Heart left ventricle (tissue), 13 donors: ENCODE measurements around the gene TFEB.

Experiments
- POLR2A ChIP-seq, 2 donors: fragments of 450-650 bp; IDR thresholded peaks; one replicate each; pipeline ENCODE4 v1.6.1; 2017; ENCODE audit warnings: antibody characterized with exemption in 2 of 2, mild to moderate bottlenecking in 2 of 2, moderate library complexity in 2 of 2
- TF ChIP-seq, protein P1 (sequence below), 12 donors: fragments of 200-600 bp; sonication (generic) in 4 of 12; IDR thresholded peaks; one replicate each; pipeline versions ENCODE4 v1.5.0 to v1.8.0; 2018 to 2022; ENCODE audit warnings: antibody characterized with exemption in 12 of 12, mild to moderate bottlenecking in 5 of 12
- donor health status: ischemic (EF 13 %, LVEDD 7.1; RV severe dilation, severe dysfunction).
- donor health status: DM: no; HTN: yes; CAD: no.
- donor health status: DM: no; HTN: no; CAD: no.
- donor health status: ischemic (EF 25% LVEDD 6.9; RV normal size, moderate dysfunction).
- donor health status: ischemic (EF 25% LVEDD 5.7; RV mildly dilated, moderate dysfunction).
- donor health status: ischemic (EF 35%, LVEDD 5.7; RV mildly dilated, moderate dysfunction).
- donor health status: nonischemic (EF 11% LVEDD 7.7; RV severe dilation, severe dysfunction).
- donor health status: DM: yes; HTN: yes; CAD: no.
- donor health status: PGD.
- donor health status: ischemic (EF 29% LVEDD 5.4; RV normal size, mild dysfunction).
- donor health status: nonischemic (EF 23%, LVEDD 6.1; RV moderate dilation, normal function).

DNA sequence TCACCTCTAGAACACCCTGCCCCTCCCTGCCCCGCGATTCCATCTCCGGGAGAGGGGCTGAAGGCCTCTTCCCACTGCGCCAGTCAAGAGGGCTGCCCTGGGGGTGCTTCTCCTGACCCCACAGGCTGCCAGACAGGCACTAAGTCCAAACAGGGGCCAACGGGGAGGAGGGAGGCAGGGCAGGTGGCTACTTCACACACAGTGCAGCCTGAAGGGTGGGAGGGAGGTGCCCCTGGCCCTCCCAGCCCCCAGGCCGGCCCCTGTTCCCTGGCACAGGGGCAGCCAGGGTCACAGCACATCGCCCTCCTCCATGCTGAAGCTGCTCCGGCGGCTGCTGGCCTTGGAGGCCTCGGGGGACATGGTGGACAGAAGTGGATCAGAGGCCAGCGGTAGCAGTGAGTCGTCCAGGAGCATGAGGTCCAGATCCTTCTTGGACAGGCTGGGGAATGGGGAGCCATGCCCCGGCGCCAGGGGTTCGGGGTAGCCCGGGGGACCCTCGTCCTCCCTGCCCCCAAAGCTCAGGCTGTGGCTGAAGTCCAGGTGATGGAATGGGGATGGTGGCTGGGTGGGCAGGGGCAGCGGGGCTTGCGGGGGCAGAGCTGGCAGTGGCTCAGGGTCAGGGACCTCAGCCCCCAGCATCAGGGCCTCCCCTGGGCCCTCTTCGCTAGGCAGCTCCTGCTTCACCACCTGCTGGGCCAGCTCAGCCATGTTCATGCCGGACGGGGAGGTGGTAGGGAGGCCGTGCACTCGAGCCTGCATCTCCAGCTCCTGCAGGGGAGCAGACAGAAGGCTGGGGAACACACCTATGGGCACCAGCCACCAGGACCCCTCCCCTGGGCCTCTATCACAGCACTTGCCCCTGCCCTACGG, 50.9 kb downstream of the TFEB start:
- TF ChIP-seq, protein P1, sequence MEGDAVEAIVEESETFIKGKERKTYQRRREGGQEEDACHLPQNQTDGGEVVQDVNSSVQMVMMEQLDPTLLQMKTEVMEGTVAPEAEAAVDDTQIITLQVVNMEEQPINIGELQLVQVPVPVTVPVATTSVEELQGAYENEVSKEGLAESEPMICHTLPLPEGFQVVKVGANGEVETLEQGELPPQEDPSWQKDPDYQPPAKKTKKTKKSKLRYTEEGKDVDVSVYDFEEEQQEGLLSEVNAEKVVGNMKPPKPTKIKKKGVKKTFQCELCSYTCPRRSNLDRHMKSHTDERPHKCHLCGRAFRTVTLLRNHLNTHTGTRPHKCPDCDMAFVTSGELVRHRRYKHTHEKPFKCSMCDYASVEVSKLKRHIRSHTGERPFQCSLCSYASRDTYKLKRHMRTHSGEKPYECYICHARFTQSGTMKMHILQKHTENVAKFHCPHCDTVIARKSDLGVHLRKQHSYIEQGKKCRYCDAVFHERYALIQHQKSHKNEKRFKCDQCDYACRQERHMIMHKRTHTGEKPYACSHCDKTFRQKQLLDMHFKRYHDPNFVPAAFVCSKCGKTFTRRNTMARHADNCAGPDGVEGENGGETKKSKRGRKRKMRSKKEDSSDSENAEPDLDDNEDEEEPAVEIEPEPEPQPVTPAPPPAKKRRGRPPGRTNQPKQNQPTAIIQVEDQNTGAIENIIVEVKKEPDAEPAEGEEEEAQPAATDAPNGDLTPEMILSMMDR (IDR thresholded peaks at IDR 0.05), result no peak
- TF ChIP-seq POLR2A (IDR thresholded peaks at IDR 0.05), result no peak
